Measurements from ENCODE around the gene HABP4.

The HABP4 gene

GRCh38 chr9:96491880-96492525, 42.0 kb downstream of the HABP4 start:
- H3K9me3 Mint-ChIP-seq: no peaks in the 10 kb centered on the region
- H3K27me3 Mint-ChIP-seq: no peaks in the 10 kb centered on the region
- no peak overlapping the region for H3K4me3 Mint-ChIP-seq
- ATAC-seq (ENCODE audit: low read depth): no peak
- no peak overlapping the region for H3K27ac Mint-ChIP-seq
- no peak for DNase-seq (ENCODE audit: low spot score in 2 of 2)
- H3K4me1 Mint-ChIP-seq: no peaks in the 10 kb centered on the region
- H3K36me3 Mint-ChIP-seq: peaks cover 13% of the 10 kb centered on the region

GRCh38 chr9:96492993-96493531, 43.1 kb downstream of the HABP4 start:
- H3K9me3 Mint-ChIP-seq: no peaks in the 10 kb centered on the region
- DNase-seq (ENCODE audit: low spot score in 2 of 2): no peak
- no peak overlapping the region for H3K4me3 Mint-ChIP-seq
- ATAC-seq (ENCODE audit: low read depth): no peak
- H3K36me3 Mint-ChIP-seq: peaks cover 10% of the 10 kb centered on the region
- H3K27ac Mint-ChIP-seq: no peak overlapping the region
- no peaks in the 10 kb centered on the region for H3K4me1 Mint-ChIP-seq
- H3K27me3 Mint-ChIP-seq: no peaks in the 10 kb centered on the region

- ATAC-seq (ENCODE audit: low read depth) (no peak), DNase-seq (ENCODE audit: low spot score in 2 of 2) (no peak)
- peaks cover 7% of the 10 kb centered on the region for H3K36me3 Mint-ChIP-seq
- no peak overlapping the region for H3K27ac Mint-ChIP-seq
- H3K9me3 Mint-ChIP-seq: no peaks in the 10 kb centered on the region
- H3K27me3 Mint-ChIP-seq: no peaks in the 10 kb centered on the region
- no peaks in the 10 kb centered on the region for H3K4me1 Mint-ChIP-seq
- H3K4me3 Mint-ChIP-seq: no peak overlapping the region
These were observed 43.8 kb downstream of the HABP4 start for GRCh38 chr9:96493757-96494156.

- ATAC-seq (ENCODE audit: low read depth) (no peak), DNase-seq (ENCODE audit: low spot score in 2 of 2) (no peak)
- H3K9me3 Mint-ChIP-seq: no peaks in the 10 kb centered on the region
- peaks cover 6% of the 10 kb centered on the region for H3K36me3 Mint-ChIP-seq
- no peaks in the 10 kb centered on the region for H3K4me1 Mint-ChIP-seq
- H3K27ac Mint-ChIP-seq: no peak overlapping the region
- no peak overlapping the region for H3K4me3 Mint-ChIP-seq
- H3K27me3 Mint-ChIP-seq: no peaks in the 10 kb centered on the region
These were observed 44.3 kb downstream of the HABP4 start for GRCh38 chr9:96494215-96494800.

GRCh38 chr9:96495341-96495740, 45.4 kb downstream of the HABP4 start:
- Mint-ChIP-seq H3K27me3 (no peaks in the 10 kb centered on the region), H3K36me3 (peaks cover 4% of the 10 kb centered on the region), H3K27ac (no peak overlapping the region), H3K4me3 (no peak overlapping the region), H3K4me1 (no peaks in the 10 kb centered on the region), H3K9me3 (no peaks in the 10 kb centered on the region)
- ATAC-seq (ENCODE audit: low read depth) (no peak), DNase-seq (ENCODE audit: low spot score in 2 of 2) (no peak)

GRCh38 chr9:96496368-96497116, 46.6 kb downstream of the HABP4 start:
- DNase-seq (ENCODE audit: low spot score in 2 of 2) (no peak), ATAC-seq (ENCODE audit: low read depth) (no peak)
- Mint-ChIP-seq H3K27ac (no peak overlapping the region), H3K36me3 (peaks cover 4% of the 10 kb centered on the region), H3K27me3 (no peaks in the 10 kb centered on the region), H3K4me3 (no peak overlapping the region), H3K9me3 (no peaks in the 10 kb centered on the region), H3K4me1 (no peaks in the 10 kb centered on the region)

GRCh38 chr9:96497117-96497399, 47.1 kb downstream of the HABP4 start:
- ATAC-seq (ENCODE audit: low read depth): no peak

GRCh38 chr9:96498796-96499195, 48.8 kb downstream of the HABP4 start:
- no peak overlapping the region for H3K4me3 Mint-ChIP-seq
- H3K36me3 Mint-ChIP-seq: peaks cover 5% of the 10 kb centered on the region
- H3K27me3 Mint-ChIP-seq: no peaks in the 10 kb centered on the region
- no peaks in the 10 kb centered on the region for H3K4me1 Mint-ChIP-seq
- H3K27ac Mint-ChIP-seq: no peak overlapping the region
- ATAC-seq (ENCODE audit: low read depth) (no peak), DNase-seq (ENCODE audit: low spot score in 2 of 2) (no peak)
- no peaks in the 10 kb centered on the region for H3K9me3 Mint-ChIP-seq

More at GRCh38 chr9:96497117-96497399, 47.1 kb downstream of the HABP4 start:
- H3K4me1 Mint-ChIP-seq: no peaks in the 10 kb centered on the region
- H3K27ac Mint-ChIP-seq: no peak overlapping the region
- H3K9me3 Mint-ChIP-seq: no peaks in the 10 kb centered on the region
- no peak overlapping the region for H3K4me3 Mint-ChIP-seq
- DNase-seq (ENCODE audit: low spot score in 2 of 2): no peak
- H3K36me3 Mint-ChIP-seq: peaks cover 2% of the 10 kb centered on the region
- no peaks in the 10 kb centered on the region for H3K27me3 Mint-ChIP-seq

- Mint-ChIP-seq H3K36me3 (peaks cover 7% of the 10 kb centered on the region), H3K27me3 (no peaks in the 10 kb centered on the region), H3K9me3 (no peaks in the 10 kb centered on the region), H3K27ac (no peak overlapping the region), H3K4me3 (no peak overlapping the region), H3K4me1 (no peaks in the 10 kb centered on the region)
- ATAC-seq (ENCODE audit: low read depth) (no peak), DNase-seq (ENCODE audit: low spot score in 2 of 2) (no peak)
These were observed 49.3 kb downstream of the HABP4 start for GRCh38 chr9:96499257-96499656.

- DNase-seq (ENCODE audit: low spot score in 2 of 2): no peak
- Mint-ChIP-seq H3K27ac (no peak overlapping the region), H3K9me3 (no peaks in the 10 kb centered on the region), H3K4me3 (no peak overlapping the region), H3K4me1 (no peaks in the 10 kb centered on the region), H3K36me3 (peaks cover 8% of the 10 kb centered on the region), H3K27me3 (no peaks in the 10 kb centered on the region)
- ATAC-seq (ENCODE audit: low read depth): no peak
These were observed 51.0 kb downstream of the HABP4 start for GRCh38 chr9:96500696-96501632.

- Mint-ChIP-seq H3K9me3 (no peaks in the 10 kb centered on the region), H3K4me1 (no peaks in the 10 kb centered on the region), H3K4me3 (no peak overlapping the region), H3K36me3 (peaks cover 8% of the 10 kb centered on the region), H3K27me3 (no peaks in the 10 kb centered on the region), H3K27ac (no peak overlapping the region)
- no peak for DNase-seq (ENCODE audit: low spot score in 2 of 2)
- ATAC-seq (ENCODE audit: low read depth): no peak
These were observed 51.9 kb downstream of the HABP4 start for GRCh38 chr9:96501633-96502538.

GRCh38 chr9:96502539-96503373, 52.8 kb downstream of the HABP4 start:
- Mint-ChIP-seq H3K4me1 (no peaks in the 10 kb centered on the region), H3K4me3 (no peak overlapping the region), H3K27me3 (no peaks in the 10 kb centered on the region), H3K27ac (no peak overlapping the region), H3K36me3 (peaks cover 8% of the 10 kb centered on the region), H3K9me3 (no peaks in the 10 kb centered on the region)
- DNase-seq (ENCODE audit: low spot score in 2 of 2) (no peak), ATAC-seq (ENCODE audit: low read depth) (no peak)

Data from memory B cell (primary cell).